Measurements from ENCODE around the gene ZNF808. TPM values are rescaled to one million over a fixed set of nuclear protein-coding genes. Genes with fewer than 3 reads are reported as not detected.
"Not testable (repeated sequence)": the region's sequence is repeated elsewhere in the genome, so short reads cannot be mapped to it uniquely, and the experiment has no call there.

The ZNF808 gene
- total RNA-seq, 5 donors from 2014 or later (not counting 1 experiment from before 2014, with no cell fraction given), result 26.5 to 46.7 (median 41.3) TPM

DNA sequence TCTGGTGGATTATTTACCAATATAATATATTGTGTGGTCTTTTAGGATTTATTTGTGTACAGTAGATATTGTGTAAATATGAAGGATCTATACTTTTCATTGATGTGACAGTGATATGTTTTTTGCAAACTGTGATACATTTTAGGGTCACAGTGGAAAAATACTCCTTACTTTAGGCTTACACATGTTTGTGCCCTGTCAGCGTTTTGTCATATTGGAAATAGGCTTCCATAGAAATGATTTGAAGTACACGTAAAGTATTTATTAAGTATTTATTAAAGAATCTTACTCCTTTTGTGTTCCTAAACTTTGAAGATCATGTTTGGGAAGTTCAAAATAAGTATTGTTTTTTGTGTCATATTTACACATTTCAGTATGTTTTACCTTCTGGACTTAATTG lies 5.0 kb downstream of the ZNF808 start:
- CTCF ChIA-PET, result no interaction called here
- no CpG with 5 or more reads among the region's 2 CpGs for WGBS (ENCODE audit: insufficient coverage)
- Mint-ChIP-seq H3K9me3 (no peaks in the 10 kb centered on the region), H3K27ac (no peak overlapping the region), H3K4me3 (no peak overlapping the region), H3K36me3 (peaks cover 17% of the 10 kb centered on the region), H3K27me3 (no peaks in the 10 kb centered on the region), H3K4me1 (peaks cover 47 to 61% (median 59%) of the 10 kb centered on the region in 3 donors)
- no peak for DNase-seq
- Histone ChIP-seq H3K36me3 (ENCODE audit: control insufficient read depth in 2 of 2, extremely low read depth in 1 of 2, insufficient read depth in 1 of 2, low read length in 1 of 2) (peaks cover 0 to 8% of the 10 kb centered on the region in 2 donors), H3K4me1 (ENCODE audit: control insufficient read depth in 1 of 2, extremely low read depth in 1 of 2, insufficient read depth in 2 of 2, low read length in 2 of 2) (peaks cover 5 to 44% of the 10 kb centered on the region in 2 experiments), H3K27ac (ENCODE audit: low read length) (no peak overlapping the region), H3K4me3 (ENCODE audit: control insufficient read depth in 1 of 2, extremely low read depth in 1 of 2, low read length in 1 of 2) (no peak overlapping the region), H3K9me3 (no peaks in the 10 kb centered on the region), H3K27me3 (replicated peaks in 1 of 2; ENCODE audit: control insufficient read depth in 2 of 2, extremely low read depth in 1 of 2, insufficient read depth in 2 of 2, low read length in 1 of 2) (no peaks in the 10 kb centered on the region)
- ATAC-seq (replicated peaks in 1 of 4), result no peak
- POLR2A ChIA-PET, result interaction anchor here in 1 of 2 donors (0.7 kb wide), 1 partner anchor 1113 kb away, joined by 4 read pairs; no protein-coding TSS in a partner anchor

DNA sequence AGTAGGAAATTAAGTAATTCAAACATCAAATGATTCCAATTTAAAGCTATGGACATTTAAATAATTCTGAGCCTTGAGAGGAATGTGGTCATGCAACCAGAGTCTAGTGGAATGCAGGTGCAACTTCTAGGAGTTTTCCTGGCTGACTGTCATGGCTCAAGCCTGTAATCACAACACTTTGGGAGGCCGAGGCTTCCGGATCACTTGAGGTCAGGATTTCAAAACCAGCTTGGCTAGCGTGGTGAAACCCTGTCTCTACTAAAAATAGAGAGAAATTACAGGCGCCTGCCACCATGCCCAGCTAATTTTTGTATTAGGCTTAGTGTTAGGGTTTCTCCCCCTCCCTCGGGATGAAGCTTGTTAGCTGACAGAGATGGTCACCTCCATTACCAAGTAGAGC lies 6.4 kb downstream of the ZNF808 start:
- no CpG with 5 or more reads among the region's 5 CpGs for WGBS (ENCODE audit: insufficient coverage)
- Histone ChIP-seq H3K27ac (ENCODE audit: low read length) (no peak overlapping the region), H3K4me3 (ENCODE audit: control insufficient read depth in 1 of 2, extremely low read depth in 1 of 2, low read length in 1 of 2) (no peak overlapping the region), H3K36me3 (ENCODE audit: control insufficient read depth in 2 of 2, extremely low read depth in 1 of 2, insufficient read depth in 1 of 2, low read length in 1 of 2) (peaks cover 0 to 8% of the 10 kb centered on the region in 2 donors), H3K9me3 (no peaks in the 10 kb centered on the region), H3K27me3 (replicated peaks in 1 of 2; ENCODE audit: control insufficient read depth in 2 of 2, extremely low read depth in 1 of 2, insufficient read depth in 2 of 2, low read length in 1 of 2) (no peaks in the 10 kb centered on the region), H3K4me1 (ENCODE audit: control insufficient read depth in 1 of 2, extremely low read depth in 1 of 2, insufficient read depth in 2 of 2, low read length in 2 of 2) (peaks cover 3 to 31% of the 10 kb centered on the region in 2 experiments)
- ChIA-PET POLR2A (interaction anchor here in 1 of 2 donors (0.6 to 0.7 kb wide), 2 partner anchors 102 to 334 kb away, joined by 5 to 6 read pairs; no protein-coding TSS in a partner anchor), CTCF (interaction anchor here in 1 of 2 donors (0.6 kb wide), 1 partner anchor 291 kb away, joined by 3 read pairs; no protein-coding TSS in a partner anchor)
- no peak for ATAC-seq (replicated peaks in 1 of 4)
- Mint-ChIP-seq H3K27ac (no peak overlapping the region), H3K27me3 (no peaks in the 10 kb centered on the region), H3K4me1 (peaks cover 43 to 52% (median 49%) of the 10 kb centered on the region in 3 donors), H3K9me3 (peaks cover 0 to 4% (median 0%) of the 10 kb centered on the region in 3 donors), H3K4me3 (peak overlapping the region in 1 of 3 donors; percentile 85), H3K36me3 (peaks cover 22% of the 10 kb centered on the region)
- DNase-seq, result no peak

GRCh38 chr19:52535385-52535770 lies 7.9 kb downstream of the ZNF808 start:
- POLR2A ChIA-PET; H3K27me3 ChIP-seq (replicated peaks in 1 of 2; ENCODE audit: control insufficient read depth in 2 of 2, extremely low read depth in 1 of 2, insufficient read depth in 2 of 2, low read length in 1 of 2); H3K9me3 ChIP-seq; H3K9me3 Mint-ChIP-seq; H3K27me3 Mint-ChIP-seq; H3K36me3 ChIP-seq (ENCODE audit: control insufficient read depth in 2 of 2, extremely low read depth in 1 of 2, insufficient read depth in 1 of 2, low read length in 1 of 2): not testable (repeated sequence)
- ATAC-seq (replicated peaks in 1 of 4) (peak; percentile 4 to 13 (median 5)), DNase-seq (peak in 5 of 35 experiments; percentile 1 to 25 (median 3))
- H3K4me3 Mint-ChIP-seq, result peak overlapping the region; percentile 85 to 93 (median 90)
- H3K27ac ChIP-seq (ENCODE audit: low read length), result peak overlapping the region; percentile 68
- 6% methylated on average over 12 of the region's 15 CpGs for WGBS (ENCODE audit: insufficient coverage)
- peak overlapping the region; percentile 84 to 86 for H3K4me3 ChIP-seq (ENCODE audit: control insufficient read depth in 1 of 2, extremely low read depth in 1 of 2, low read length in 1 of 2)
- H3K36me3 Mint-ChIP-seq, result peaks cover 34% of the 10 kb centered on the region
- H3K4me1 ChIP-seq (ENCODE audit: control insufficient read depth in 1 of 2, extremely low read depth in 1 of 2, insufficient read depth in 2 of 2, low read length in 2 of 2), result peaks cover 3 to 28% of the 10 kb centered on the region in 2 experiments
- peak overlapping the region in 1 of 2 donors; percentile 93 for H3K27ac Mint-ChIP-seq
- CTCF ChIA-PET, result interaction anchor here in 1 of 2 donors (0.6 kb wide), 1 partner anchor 65 kb away, joined by 3 read pairs; no protein-coding TSS in a partner anchor
- peaks cover 39 to 46% (median 46%) of the 10 kb centered on the region in 3 donors for H3K4me1 Mint-ChIP-seq

DNA sequence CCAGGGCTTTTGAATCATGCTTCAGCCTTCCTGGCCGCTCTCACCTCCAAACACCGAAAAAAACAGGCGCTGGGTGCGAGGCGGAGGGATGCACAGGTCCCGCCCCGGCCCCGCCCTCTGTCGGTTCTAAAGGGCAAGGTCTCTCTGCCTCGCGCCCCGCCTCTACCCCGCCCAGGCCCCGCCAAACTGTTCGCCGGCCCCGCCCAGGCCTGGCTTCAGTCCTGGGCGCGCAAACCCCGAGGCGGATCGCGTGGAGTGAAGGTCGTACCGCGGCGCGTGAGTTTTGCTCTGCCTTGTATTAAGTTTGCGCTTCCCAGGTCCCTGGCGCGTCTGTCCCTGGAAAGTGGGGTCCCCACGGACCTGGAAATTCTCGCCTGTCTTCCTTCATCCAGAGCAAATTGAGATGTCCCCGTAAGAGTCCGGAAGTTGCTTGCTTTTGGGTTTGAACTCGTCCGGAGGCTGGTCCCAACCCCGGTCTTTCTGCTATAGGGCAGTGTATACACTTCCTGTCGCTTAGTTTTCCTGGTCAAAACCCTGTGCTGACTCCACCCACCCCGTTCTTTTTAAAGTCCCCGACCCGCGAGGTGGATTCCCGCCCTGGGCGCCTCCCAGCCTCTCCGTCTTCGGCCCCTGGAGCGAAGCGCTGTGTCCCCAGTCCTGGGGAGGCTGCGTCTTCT lies 8.4 kb downstream of the ZNF808 start:
- CTCF ChIA-PET, result no interaction called here
- Mint-ChIP-seq H3K27me3 (no peaks in the 10 kb centered on the region), H3K27ac (peak overlapping the region; percentile 93), H3K4me1 (peaks cover 39 to 47% (median 46%) of the 10 kb centered on the region in 3 donors), H3K36me3 (peaks cover 38% of the 10 kb centered on the region), H3K9me3 (peaks cover 0 to 4% (median 4%) of the 10 kb centered on the region in 3 donors), H3K4me3 (peak overlapping the region; percentile 85 to 93 (median 90))
- Histone ChIP-seq H3K27me3 (replicated peaks in 1 of 2; ENCODE audit: control insufficient read depth in 2 of 2, extremely low read depth in 1 of 2, insufficient read depth in 2 of 2, low read length in 1 of 2) (no peaks in the 10 kb centered on the region), H3K4me1 (ENCODE audit: control insufficient read depth in 1 of 2, extremely low read depth in 1 of 2, insufficient read depth in 2 of 2, low read length in 2 of 2) (peaks cover 3 to 26% of the 10 kb centered on the region in 2 experiments), H3K9me3 (no peaks in the 10 kb centered on the region), H3K4me3 (ENCODE audit: control insufficient read depth in 1 of 2, extremely low read depth in 1 of 2, low read length in 1 of 2) (peak overlapping the region; percentile 84 to 86), H3K36me3 (ENCODE audit: control insufficient read depth in 2 of 2, extremely low read depth in 1 of 2, insufficient read depth in 1 of 2, low read length in 1 of 2) (peaks cover 0 to 8% of the 10 kb centered on the region in 2 donors), H3K27ac (ENCODE audit: low read length) (peak overlapping the region; percentile 68)
- DNase-seq (peak; percentile 78 to 95 (median 90)), ATAC-seq (replicated peaks in 1 of 4) (peak; percentile 93 to 99 (median 96))
- 4% methylated on average over 46 of the region's 50 CpGs for WGBS (ENCODE audit: insufficient coverage)
- POLR2A ChIA-PET, result no interaction called here

DNA sequence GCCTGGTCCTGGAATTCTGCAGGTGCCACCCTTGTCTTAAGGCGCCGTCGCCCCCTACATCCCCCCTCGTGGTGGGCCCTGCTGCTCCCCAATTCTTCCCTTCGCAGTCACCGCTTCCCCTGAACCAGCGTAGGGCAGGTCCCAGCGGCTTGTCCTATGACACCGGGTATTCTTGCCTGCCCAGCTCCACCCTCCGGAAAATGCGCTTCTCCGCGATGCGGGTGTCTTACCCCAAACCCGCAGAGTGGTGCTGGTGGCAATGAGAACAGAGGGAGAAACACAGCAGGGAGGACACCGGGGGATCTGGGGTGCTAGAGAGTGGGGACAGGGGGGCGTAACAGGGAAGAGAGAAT lies 9.0 kb downstream of the ZNF808 start:
- 6% methylated on average over 15 of the region's 17 CpGs for WGBS (ENCODE audit: insufficient coverage)
- DNase-seq (peak in 34 of 35 experiments; percentile 1 to 62 (median 42)), ATAC-seq (replicated peaks in 1 of 4) (peak; percentile 14 to 60 (median 34))
- peaks cover 0 to 8% of the 10 kb centered on the region in 2 donors for H3K36me3 ChIP-seq (ENCODE audit: control insufficient read depth in 2 of 2, extremely low read depth in 1 of 2, insufficient read depth in 1 of 2, low read length in 1 of 2)
- peaks cover 3 to 24% of the 10 kb centered on the region in 2 experiments for H3K4me1 ChIP-seq (ENCODE audit: control insufficient read depth in 1 of 2, extremely low read depth in 1 of 2, insufficient read depth in 2 of 2, low read length in 2 of 2)
- POLR2A ChIA-PET, result no interaction called here
- Mint-ChIP-seq H3K27me3 (no peaks in the 10 kb centered on the region), H3K36me3 (peaks cover 43% of the 10 kb centered on the region), H3K4me3 (peak overlapping the region; percentile 85 to 93 (median 90)), H3K27ac (peak overlapping the region; percentile 93), H3K4me1 (peaks cover 39 to 47% (median 44%) of the 10 kb centered on the region in 3 donors), H3K9me3 (peaks cover 0 to 4% (median 4%) of the 10 kb centered on the region in 3 donors)
- H3K27ac ChIP-seq (ENCODE audit: low read length), result peak overlapping the region; percentile 68
- no peaks in the 10 kb centered on the region for H3K9me3 ChIP-seq
- CTCF ChIA-PET, result no interaction called here
- H3K4me3 ChIP-seq (ENCODE audit: control insufficient read depth in 1 of 2, extremely low read depth in 1 of 2, low read length in 1 of 2), result peak overlapping the region; percentile 84 to 86
- H3K27me3 ChIP-seq (replicated peaks in 1 of 2; ENCODE audit: control insufficient read depth in 2 of 2, extremely low read depth in 1 of 2, insufficient read depth in 2 of 2, low read length in 1 of 2), result no peaks in the 10 kb centered on the region

DNA sequence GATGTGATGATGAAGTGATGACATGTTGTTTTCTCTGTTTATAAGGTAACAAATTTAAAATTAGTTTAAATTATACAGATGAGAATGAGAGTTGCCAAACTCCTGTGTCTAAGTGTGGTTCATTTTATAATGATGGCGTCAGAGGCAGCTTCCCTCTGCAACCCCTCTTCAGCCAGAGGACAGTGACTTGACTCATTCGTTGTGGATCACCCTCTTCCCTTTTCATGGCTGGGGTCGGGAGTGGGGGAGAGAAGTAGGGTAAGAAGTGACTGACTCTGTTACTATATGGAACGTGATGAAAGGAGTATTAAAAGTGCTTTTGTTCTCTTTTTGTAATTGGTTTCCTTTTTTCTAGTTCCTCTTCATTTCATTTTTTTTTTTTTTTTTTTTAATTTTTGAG lies 11.3 kb downstream of the ZNF808 start:
- no CpG with 5 or more reads among the region's 4 CpGs for WGBS (ENCODE audit: insufficient coverage)
- H3K4me1 ChIP-seq (ENCODE audit: control insufficient read depth in 1 of 2, extremely low read depth in 1 of 2, insufficient read depth in 2 of 2, low read length in 2 of 2), result peaks cover 3 to 43% of the 10 kb centered on the region in 2 experiments
- H3K4me3 Mint-ChIP-seq; H3K4me3 ChIP-seq (ENCODE audit: control insufficient read depth in 1 of 2, extremely low read depth in 1 of 2, low read length in 1 of 2); H3K27ac ChIP-seq (ENCODE audit: low read length); H3K36me3 ChIP-seq (ENCODE audit: control insufficient read depth in 2 of 2, extremely low read depth in 1 of 2, insufficient read depth in 1 of 2, low read length in 1 of 2); CTCF ChIA-PET; ATAC-seq (replicated peaks in 1 of 4); H3K27ac Mint-ChIP-seq; DNase-seq; H3K9me3 ChIP-seq; POLR2A ChIA-PET; H3K27me3 ChIP-seq (replicated peaks in 1 of 2; ENCODE audit: control insufficient read depth in 2 of 2, extremely low read depth in 1 of 2, insufficient read depth in 2 of 2, low read length in 1 of 2); H3K9me3 Mint-ChIP-seq; H3K27me3 Mint-ChIP-seq: not testable (repeated sequence)
- peaks cover 46 to 57% (median 53%) of the 10 kb centered on the region in 3 donors for H3K4me1 Mint-ChIP-seq
- peaks cover 54% of the 10 kb centered on the region for H3K36me3 Mint-ChIP-seq
